NCI-H1417 treated with DMSO at 0.1 percent for 48 hours (cell line): ENCODE data around the gene SP4.

Experiments used
- DNase-seq: peaks from one replicate; lab custom pipeline; 2025; lab: John Stamatoyannopoulos, UW

The SP4 gene

DNA sequence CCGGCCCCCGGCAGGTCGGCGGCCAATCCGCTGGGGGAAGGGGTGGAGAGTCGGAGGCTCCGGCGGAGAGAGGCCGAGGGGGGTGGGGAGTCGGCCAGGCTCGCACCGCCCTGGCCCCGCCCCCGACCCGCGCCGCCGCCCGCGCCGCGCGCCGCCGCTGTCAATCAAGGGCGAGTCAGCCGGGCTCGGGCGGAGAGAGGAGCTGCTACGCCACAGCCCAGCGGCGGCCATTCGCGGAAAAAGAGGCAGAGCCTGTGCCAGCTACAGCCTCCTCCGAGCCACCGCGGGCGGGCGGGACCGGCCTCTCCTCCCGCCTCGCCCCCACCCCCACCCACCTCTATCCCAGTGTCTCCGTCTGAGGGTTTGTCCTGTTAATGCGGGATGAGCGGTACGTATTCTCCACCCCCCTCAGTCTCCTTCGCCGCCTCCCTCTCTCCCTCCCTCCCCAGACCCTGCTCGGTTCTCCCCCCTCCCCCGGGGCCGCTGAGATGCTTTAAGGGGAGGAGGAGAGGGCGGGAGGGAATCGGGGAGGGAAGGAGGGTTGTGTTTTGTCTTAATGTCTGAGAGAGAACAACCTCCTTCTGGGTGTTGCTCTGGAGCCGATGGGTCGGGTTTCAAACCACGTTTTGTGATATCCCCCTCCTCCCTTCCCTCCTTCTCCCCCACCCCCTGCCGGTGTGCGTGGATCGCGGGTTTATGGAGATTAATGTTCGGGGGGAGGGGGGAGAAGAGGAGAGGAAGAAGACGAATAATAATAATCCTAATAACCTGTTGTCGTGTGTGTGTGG is at the start of gene SP4:
SP4 (plus strand) TSS at position 213 of the 788 bp plus-strand sequence; CDS start at position 382, 169 bp downstream.
- DNase-seq = peak; percentile 99

GRCh38 chr7:21383227-21384220 is 44.4 kb upstream of the SP4 start:
- DNase-seq = no peak

GRCh38 chr7:21393937-21394336 is 33.9 kb upstream of the SP4 start:
- DNase-seq = no peak

DNA sequence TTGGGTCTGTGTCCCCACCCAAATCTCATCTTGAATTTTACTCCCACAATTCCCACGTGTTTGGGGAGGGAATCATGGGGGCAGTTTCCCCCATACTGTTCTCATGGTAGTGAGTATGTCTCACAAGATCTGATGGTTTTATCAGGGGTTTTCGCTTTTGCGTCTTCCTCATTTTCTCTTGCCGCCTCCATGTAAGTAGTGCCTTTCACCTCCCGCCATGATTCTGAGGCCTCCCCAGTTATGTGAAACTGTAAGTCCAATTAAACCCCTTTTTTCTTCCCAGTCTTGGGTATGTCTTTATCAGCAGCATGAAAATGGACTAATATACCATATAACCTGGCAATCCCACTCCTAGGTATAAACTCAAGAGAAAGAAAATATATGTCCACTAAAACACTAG is 25.9 kb upstream of the SP4 start:
- DNase-seq = no peak

GRCh38 chr7:21407796-21408480 is 19.9 kb upstream of the SP4 start:
- DNase-seq = no peak

- DNase-seq = no peak
These were observed 19.4 kb upstream of the SP4 start for GRCh38 chr7:21408481-21408820.

- DNase-seq = no peak
These were observed 15.5 kb upstream of the SP4 start for GRCh38 chr7:21412410-21412851.

DNA sequence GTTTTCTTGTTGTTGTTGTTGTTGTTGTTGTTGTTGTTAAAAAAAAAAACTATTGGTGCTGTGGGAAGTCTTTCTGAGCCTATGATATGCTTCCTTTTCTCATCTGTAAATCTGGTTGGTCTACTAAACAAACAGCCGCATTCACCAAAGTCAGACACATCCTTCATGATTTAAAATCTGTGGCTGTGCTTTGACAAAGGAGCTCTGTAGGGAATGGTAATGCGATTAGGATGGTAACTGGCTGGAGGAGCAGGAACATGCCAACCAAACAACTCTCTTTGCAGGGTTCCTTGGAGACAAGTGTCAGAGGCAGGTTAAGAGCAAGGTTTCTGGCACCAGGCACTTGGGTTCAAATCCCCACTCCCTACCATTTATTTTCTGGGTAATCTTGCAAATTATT is 14.9 kb upstream of the SP4 start:
- DNase-seq = no peak

DNA sequence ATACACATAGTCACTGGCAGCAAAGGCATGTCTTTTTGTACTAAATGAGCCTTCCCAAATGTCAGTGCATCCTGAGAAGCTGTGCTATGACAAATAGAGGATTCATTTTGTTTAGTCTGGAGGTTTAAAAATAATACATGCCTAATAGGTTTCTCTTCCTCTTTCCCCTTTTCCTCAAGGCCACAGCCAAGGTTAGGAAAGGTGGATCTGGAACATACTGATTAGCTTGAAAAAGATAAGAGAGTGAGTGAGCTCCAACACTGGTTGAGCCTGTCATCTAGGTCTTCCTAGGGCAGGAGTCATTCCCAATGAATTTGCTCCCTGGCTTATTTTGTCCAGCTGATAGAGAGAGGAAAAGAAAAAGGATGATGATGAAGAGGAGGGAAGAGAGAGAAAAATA is 14.4 kb upstream of the SP4 start:
- no peak for DNase-seq

DNA sequence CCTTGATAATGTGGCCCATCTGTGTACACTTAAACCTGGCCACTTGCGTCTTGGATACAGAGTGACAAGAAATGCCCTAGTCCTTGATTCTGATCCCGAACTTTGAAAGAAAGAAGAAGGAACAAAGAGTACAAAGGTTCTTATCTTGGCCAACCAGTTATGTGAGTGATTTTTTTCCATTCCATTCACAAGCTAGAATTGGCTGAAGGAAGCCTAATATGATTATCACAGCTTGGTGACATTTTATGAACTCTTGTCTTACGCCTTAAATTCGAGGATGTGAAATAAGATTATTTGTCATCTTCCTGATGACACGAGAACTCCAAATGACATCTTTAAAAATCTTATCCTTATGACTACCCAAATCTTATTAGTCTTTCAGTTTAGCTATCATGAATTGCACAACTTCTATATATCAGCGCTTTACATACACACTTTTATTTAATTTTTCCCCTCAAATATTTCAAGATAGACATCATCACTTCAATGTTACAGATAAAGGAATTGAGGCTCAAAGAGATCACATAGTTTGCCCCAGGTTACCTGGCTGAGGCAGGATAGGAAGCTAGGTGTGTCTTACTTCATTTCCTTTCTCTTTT is 13.0 kb upstream of the SP4 start:
- no peak for DNase-seq

- no peak for DNase-seq
These were observed 10.2 kb upstream of the SP4 start for GRCh38 chr7:21417647-21418046.

GRCh38 chr7:21422751-21423150 is 5.1 kb upstream of the SP4 start:
- DNase-seq = no peak

- no peak for DNase-seq
These were observed 2.6 kb upstream of the SP4 start for GRCh38 chr7:21425290-21425689.

DNA sequence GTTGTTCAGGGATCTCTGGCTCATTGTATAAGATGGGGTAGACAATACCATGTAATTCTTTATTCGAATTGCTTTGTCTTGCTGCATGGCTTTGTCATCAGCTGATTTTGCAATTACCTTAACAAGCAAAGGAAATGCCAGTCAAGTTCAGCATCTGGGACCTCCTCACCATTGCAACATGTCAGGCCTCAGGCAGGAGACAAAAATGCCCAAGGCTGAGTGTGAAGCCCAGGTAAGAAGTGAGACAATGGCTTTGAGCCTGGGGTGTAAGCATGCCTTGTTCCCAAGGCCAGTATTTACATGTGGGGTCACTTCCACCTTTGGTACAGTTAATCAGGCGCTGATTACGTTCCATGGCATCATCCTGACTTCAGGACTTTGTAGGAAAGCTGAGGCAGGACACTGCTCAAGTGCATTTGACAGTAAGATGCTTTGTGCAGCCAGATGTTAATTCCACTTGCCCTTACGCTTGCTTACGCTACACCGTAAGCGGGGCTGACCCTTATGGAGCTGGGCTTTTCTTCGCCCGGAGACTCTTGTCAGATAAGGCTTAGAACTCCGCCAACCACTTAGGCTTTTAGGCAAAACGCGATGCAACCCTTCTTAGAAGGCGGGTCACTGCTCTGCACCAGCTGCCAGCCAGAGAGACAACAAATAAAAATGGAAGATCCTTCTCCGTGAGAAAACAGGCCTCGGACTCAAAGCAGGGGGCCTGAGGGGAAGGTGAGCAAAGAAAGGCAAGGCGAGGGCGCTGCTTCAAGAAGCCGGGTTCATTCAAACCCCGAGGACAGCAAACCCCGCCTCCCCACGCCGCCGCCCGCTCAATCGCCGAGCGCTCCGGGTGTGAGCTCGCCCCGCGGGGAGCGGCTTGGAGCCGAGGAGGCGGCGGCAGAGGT is 1.3 kb upstream of the SP4 start:
- DNase-seq = no peak

DNA sequence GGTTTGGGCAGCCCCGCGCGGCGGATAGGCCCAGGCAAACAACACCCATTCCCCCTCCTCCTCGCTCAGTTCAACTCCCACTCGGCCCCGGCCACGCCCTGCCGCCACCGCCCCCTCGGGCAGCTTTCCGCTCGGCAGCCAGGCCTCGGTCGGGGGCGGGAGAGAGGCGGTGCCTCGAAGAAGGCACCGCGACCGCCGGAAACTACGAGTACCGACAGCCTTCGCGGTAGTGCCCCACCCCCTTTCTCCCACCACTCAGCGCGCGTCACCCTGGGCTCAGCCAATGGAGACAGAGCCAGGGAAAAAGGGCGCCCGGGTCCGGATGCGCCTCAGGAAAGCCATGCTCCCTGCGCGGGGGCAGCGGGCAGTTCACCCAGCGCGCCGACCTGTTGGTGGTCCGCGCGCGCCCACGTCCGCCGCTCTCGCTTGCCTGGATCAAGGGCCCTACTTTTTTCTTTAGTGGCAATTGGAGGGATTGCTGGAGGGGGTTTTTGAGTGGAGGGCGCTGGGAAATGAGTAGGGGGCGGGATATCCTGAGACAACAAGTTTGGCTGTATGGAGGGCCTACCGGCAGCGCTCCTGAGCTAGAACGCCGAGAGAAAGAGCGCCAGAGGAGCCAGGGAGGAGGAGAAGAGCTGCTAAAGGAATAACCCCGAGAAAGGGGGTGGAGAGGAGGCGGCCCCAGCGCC is 557 bp upstream of the SP4 start:
- peak; percentile 96 for DNase-seq

DNA sequence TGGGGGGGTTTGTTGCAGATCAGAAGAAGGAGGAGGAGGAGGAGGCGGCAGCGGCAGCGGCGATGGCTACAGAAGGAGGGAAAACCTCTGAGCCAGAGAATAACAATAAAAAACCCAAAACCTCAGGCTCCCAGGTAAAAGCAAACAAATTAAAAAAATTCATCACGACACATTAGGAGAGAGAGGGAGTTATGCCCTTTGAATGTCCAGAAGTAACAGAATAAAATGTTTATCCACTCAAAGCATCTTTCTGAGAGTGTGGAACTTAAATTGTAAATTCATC is 717 bp downstream of the SP4 start:
- no peak for DNase-seq

DNA sequence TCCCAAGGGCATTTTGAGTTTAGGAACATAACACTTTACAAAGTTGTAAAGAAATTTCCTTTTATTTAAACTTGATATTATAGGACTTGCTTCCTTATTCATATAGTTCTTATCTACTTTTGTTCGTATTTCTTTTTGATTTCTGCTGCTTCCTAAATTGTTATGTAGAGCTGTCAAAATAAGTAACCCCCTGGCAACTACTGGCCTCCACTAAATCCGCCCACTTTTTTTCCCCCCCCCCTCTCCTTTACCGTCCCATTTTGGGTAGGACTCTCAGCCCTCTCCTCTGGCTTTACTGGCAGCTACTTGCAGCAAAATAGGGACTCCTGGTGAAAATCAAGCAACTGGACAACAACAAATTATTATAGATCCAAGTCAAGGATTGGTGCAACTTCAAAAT is 1.1 kb downstream of the SP4 start:
- DNase-seq = no peak

DNA sequence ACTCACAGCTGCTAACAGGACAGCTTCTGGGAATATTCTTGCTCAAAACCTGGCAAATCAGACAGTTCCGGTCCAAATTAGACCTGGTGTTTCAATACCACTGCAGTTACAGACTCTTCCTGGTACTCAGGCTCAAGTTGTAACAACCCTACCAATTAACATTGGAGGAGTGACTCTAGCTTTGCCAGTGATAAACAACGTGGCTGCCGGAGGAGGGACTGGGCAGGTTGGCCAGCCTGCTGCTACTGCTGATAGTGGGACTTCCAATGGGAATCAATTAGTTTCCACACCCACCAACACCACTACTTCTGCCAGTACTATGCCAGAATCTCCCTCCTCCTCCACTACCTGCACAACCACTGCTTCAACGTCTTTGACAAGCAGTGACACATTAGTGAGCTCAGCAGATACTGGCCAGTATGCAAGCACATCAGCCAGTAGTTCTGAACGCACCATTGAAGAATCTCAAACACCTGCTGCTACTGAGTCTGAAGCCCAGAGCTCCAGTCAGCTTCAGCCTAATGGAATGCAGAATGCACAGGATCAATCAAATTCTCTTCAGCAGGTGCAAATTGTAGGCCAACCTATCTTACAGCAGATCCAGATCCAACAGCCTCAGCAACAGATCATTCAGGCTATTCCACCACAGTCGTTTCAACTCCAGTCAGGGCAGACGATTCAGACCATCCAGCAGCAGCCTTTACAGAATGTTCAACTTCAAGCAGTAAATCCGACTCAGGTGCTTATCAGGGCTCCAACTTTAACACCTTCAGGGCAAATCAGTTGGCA is 2.1 kb downstream of the SP4 start:
- DNase-seq = no peak

- DNase-seq = no peak
These were observed 2.7 kb downstream of the SP4 start for GRCh38 chr7:21430575-21430954.
